ENCODE measurements around the gene TREM2.

The TREM2 gene

DNA sequence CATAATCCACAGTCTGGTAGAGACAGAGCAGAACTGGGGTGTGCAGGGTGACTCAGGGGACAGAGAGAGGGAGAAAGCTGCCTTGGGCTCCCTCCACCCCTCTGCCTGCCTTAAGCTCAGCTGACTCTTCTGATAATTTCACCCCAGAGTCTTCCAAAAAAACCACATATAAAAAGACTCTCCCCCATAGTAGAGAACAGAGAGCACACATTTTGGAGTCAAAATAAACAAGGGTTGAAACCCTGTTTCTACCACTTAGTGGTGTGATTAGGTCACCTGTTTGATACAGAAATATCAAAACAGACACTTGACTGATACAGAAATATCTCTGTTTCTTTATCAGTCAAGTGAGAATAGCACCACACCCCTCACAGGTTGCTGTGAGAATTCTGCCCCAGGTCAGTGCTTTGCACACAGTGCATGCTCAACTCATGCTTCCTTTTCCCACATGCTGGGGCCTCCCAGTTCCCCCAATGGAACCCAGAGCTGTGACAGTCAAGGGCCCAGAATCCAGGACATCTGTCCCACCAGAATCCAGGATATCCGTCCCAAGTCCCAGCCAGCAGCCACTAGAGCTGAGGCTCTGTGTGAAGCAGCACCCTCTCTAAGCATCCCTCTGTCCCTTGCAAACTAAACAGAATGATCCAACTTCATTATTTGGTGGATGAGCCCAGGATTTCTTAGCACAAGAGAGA is 36.8 kb upstream of the TREM2 start:
- no peak for ATAC-seq
- TF ChIP-seq TCF4 (CRISPR knock-in tag; IDR thresholded peaks at IDR 0.05; ENCODE audit: borderline replicate concordance) (no peak), SNAI2 (CRISPR knock-in tag; IDR thresholded peaks at IDR 0.05) (no peak), CSRNP3 (CRISPR knock-in tag; IDR thresholded peaks at IDR 0.05) (no peak), ESRRG (CRISPR knock-in tag; IDR thresholded peaks at IDR 0.05) (no peak), POU6F1 (CRISPR knock-in tag; IDR thresholded peaks at IDR 0.05; ENCODE audit: borderline replicate concordance, low read depth) (no peak), ISL1 (CRISPR knock-in tag; IDR thresholded peaks at IDR 0.05) (no peak), RARB (CRISPR knock-in tag; IDR thresholded peaks at IDR 0.05) (no peak), TOX (CRISPR knock-in tag; IDR thresholded peaks at IDR 0.05; ENCODE audit: borderline replicate concordance) (no peak), GLIS3 (CRISPR knock-in tag; IDR thresholded peaks at IDR 0.05) (no peak), ZNF70 (CRISPR knock-in tag; IDR thresholded peaks at IDR 0.05) (no peak)
- TF ChIP-seq, protein P1, sequence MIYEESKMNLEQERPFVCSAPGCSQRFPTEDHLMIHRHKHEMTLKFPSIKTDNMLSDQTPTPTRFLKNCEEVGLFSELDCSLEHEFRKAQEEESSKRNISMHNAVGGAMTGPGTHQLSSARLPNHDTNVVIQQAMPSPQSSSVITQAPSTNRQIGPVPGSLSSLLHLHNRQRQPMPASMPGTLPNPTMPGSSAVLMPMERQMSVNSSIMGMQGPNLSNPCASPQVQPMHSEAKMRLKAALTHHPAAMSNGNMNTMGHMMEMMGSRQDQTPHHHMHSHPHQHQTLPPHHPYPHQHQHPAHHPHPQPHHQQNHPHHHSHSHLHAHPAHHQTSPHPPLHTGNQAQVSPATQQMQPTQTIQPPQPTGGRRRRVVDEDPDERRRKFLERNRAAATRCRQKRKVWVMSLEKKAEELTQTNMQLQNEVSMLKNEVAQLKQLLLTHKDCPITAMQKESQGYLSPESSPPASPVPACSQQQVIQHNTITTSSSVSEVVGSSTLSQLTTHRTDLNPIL (CRISPR knock-in tag; IDR thresholded peaks at IDR 0.05; ENCODE audit: low read depth), result no peak

DNA sequence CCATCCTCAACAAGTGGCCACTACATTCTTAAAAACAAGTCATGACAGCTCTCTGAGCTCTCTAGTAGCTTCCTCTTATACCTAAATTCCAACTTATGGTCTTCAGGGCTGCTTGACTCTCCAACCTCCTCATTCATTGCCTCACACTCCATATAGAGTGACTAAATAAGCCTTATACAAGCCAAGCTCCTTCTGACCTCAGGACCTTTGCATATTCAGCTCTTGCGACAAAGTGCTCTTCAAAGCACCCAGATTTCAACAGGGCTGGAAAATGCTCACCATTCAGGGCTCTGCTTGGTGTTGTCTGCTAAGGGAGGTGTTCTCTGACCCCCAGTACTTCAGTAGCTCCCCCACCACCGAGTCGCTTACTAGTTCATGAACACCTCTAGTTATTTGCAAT is 34.3 kb upstream of the TREM2 start:
- TF ChIP-seq GLIS3 (CRISPR knock-in tag; IDR thresholded peaks at IDR 0.05) (no peak), BACH2 (CRISPR knock-in tag; IDR thresholded peaks at IDR 0.05; ENCODE audit: borderline replicate concordance) (no peak), PPARA (CRISPR knock-in tag; IDR thresholded peaks at IDR 0.05; ENCODE audit: borderline replicate concordance) (no peak), ARNTL (CRISPR knock-in tag; IDR thresholded peaks at IDR 0.05; ENCODE audit: borderline replicate concordance, low read depth) (no peak)
- ATAC-seq, result no peak

DNA sequence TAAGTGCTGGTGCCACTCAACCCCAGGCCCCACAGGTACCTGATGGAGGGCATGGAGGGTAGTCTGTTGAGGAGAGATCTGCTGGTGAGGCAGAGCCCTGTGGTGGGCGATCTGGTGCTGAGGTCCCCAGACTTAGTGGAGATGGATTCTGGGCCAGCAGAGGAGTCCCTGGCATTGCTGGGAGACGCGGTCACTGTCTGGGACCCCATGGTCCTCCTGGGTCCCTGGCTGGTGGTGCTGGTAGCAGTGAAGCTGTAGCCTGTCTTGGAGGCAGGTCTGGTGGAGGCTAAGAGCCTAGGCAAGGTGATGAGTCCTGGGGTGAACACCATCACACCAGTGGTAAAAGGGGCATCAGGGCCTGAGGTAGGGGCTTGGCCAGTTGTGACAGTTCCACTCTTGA is 31.5 kb upstream of the TREM2 start:
- ATAC-seq, result no peak
- TF ChIP-seq SNAI2 (CRISPR knock-in tag; IDR thresholded peaks at IDR 0.05) (no peak), ISL1 (CRISPR knock-in tag; IDR thresholded peaks at IDR 0.05) (no peak), RARB (CRISPR knock-in tag; IDR thresholded peaks at IDR 0.05) (no peak), OSR1 (CRISPR knock-in tag; IDR thresholded peaks at IDR 0.05) (no peak), GLIS3 (CRISPR knock-in tag; IDR thresholded peaks at IDR 0.05) (no peak), CSRNP3 (CRISPR knock-in tag; IDR thresholded peaks at IDR 0.05) (no peak), ZNF8 (CRISPR knock-in tag; IDR thresholded peaks at IDR 0.05) (no peak), PPARA (CRISPR knock-in tag; IDR thresholded peaks at IDR 0.05; ENCODE audit: borderline replicate concordance) (no peak)

DNA sequence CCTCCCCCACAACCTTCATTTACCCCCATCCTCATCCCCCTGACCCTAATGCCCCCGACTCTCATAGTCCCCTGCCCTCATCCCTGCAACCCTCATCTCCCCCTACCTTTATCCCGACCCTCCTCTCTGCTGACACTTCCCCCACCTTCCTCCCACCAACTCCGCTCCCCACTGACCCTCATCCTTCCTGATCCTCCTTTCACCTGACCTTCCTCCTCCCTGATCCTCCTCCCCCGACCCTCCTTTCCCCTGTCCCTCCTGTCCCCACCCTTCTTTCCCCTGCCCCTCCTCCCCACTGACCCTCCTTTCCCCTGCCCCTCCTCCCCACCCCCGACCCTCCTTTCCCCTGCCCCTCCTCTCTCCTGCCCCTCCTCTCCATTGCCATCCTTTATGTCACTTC is 31.0 kb upstream of the TREM2 start:
- no peak for TF ChIP-seq SNAI2 (CRISPR knock-in tag; IDR thresholded peaks at IDR 0.05)
- TF ChIP-seq ZFP3 (CRISPR knock-in tag; IDR thresholded peaks at IDR 0.05), result no peak
- TF ChIP-seq ZFP30 (CRISPR knock-in tag; IDR thresholded peaks at IDR 0.05), result no peak
- TF ChIP-seq PPARA (CRISPR knock-in tag; IDR thresholded peaks at IDR 0.05; ENCODE audit: borderline replicate concordance), result no peak
- no peak for TF ChIP-seq ESRRG (CRISPR knock-in tag; IDR thresholded peaks at IDR 0.05)
- TF ChIP-seq ZNF565 (CRISPR knock-in tag; conservative IDR thresholded peaks at IDR 0.05; ENCODE audit: low read depth), result no peak
- TF ChIP-seq, protein P2, sequence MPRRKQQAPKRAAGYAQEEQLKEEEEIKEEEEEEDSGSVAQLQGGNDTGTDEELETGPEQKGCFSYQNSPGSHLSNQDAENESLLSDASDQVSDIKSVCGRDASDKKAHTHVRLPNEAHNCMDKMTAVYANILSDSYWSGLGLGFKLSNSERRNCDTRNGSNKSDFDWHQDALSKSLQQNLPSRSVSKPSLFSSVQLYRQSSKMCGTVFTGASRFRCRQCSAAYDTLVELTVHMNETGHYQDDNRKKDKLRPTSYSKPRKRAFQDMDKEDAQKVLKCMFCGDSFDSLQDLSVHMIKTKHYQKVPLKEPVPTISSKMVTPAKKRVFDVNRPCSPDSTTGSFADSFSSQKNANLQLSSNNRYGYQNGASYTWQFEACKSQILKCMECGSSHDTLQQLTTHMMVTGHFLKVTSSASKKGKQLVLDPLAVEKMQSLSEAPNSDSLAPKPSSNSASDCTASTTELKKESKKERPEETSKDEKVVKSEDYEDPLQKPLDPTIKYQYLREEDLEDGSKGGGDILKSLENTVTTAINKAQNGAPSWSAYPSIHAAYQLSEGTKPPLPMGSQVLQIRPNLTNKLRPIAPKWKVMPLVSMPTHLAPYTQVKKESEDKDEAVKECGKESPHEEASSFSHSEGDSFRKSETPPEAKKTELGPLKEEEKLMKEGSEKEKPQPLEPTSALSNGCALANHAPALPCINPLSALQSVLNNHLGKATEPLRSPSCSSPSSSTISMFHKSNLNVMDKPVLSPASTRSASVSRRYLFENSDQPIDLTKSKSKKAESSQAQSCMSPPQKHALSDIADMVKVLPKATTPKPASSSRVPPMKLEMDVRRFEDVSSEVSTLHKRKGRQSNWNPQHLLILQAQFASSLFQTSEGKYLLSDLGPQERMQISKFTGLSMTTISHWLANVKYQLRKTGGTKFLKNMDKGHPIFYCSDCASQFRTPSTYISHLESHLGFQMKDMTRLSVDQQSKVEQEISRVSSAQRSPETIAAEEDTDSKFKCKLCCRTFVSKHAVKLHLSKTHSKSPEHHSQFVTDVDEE (CRISPR knock-in tag; IDR thresholded peaks at IDR 0.05), result no peak
- no peak for TF ChIP-seq ZNF70 (CRISPR knock-in tag; IDR thresholded peaks at IDR 0.05)
- TF ChIP-seq TOX (CRISPR knock-in tag; IDR thresholded peaks at IDR 0.05; ENCODE audit: borderline replicate concordance), result no peak
- no peak for TF ChIP-seq CSDC2 (CRISPR knock-in tag; IDR thresholded peaks at IDR 0.05)
- no peak for TF ChIP-seq ISL1 (CRISPR knock-in tag; IDR thresholded peaks at IDR 0.05)
- no peak for TF ChIP-seq ZC3H10 (CRISPR knock-in tag; IDR thresholded peaks at IDR 0.05)
- no peak for TF ChIP-seq OSR1 (CRISPR knock-in tag; IDR thresholded peaks at IDR 0.05)
- TF ChIP-seq BACH2 (CRISPR knock-in tag; IDR thresholded peaks at IDR 0.05; ENCODE audit: borderline replicate concordance), result no peak
- no peak for TF ChIP-seq GLIS3 (CRISPR knock-in tag; IDR thresholded peaks at IDR 0.05)
- TF ChIP-seq, protein P1 (CRISPR knock-in tag; IDR thresholded peaks at IDR 0.05; ENCODE audit: low read depth), result no peak
- ATAC-seq, result no peak

Measured in SK-N-SH treated with all-trans-retinoic acid at 6 μM for 48 hours (cell line).